GM21825 (cell line): Measurements from ENCODE around the gene LYRM2.

Experiments used
- ATAC-seq: cut with Tn5 transposase; IDR thresholded peaks from one replicate; pipeline ENCODE4 v1.9.1; 2021; ENCODE audit warnings: mild to moderate bottlenecking, moderate library complexity; ENCODE audit not compliant: unreplicated experiment

Gene LYRM2

GRCh38 chr6:89562093-89562973, 76.2 kb downstream of the LYRM2 start:
- no peak for ATAC-seq

- no peak for ATAC-seq
Observed at GRCh38 chr6:89559487-89559886, 79.1 kb downstream of the LYRM2 start.

GRCh38 chr6:89555806-89556205, 82.7 kb downstream of the LYRM2 start:
- no peak for ATAC-seq

- no peak for ATAC-seq
Observed at GRCh38 chr6:89555031-89555430, 83.5 kb downstream of the LYRM2 start.

- no peak for ATAC-seq
Observed at GRCh38 chr6:89554106-89554505, 84.4 kb downstream of the LYRM2 start.

GRCh38 chr6:89553431-89553830, 85.1 kb downstream of the LYRM2 start:
- ATAC-seq, result no peak

- no peak for ATAC-seq
Observed at GRCh38 chr6:89547281-89547680, 91.3 kb downstream of the LYRM2 start.

- no peak for ATAC-seq
Observed at GRCh38 chr6:89542866-89543265, 95.7 kb downstream of the LYRM2 start.

GRCh38 chr6:89542081-89542857, 96.3 kb downstream of the LYRM2 start:
- no peak for ATAC-seq

- no peak for ATAC-seq
Observed at GRCh38 chr6:89539779-89540178, 98.8 kb downstream of the LYRM2 start.

GRCh38 chr6:89536231-89536630, 102.3 kb downstream of the LYRM2 start:
- no peak for ATAC-seq

- no peak for ATAC-seq
Observed at GRCh38 chr6:89530982-89531381, 107.6 kb downstream of the LYRM2 start.

GRCh38 chr6:89528866-89529265, 109.7 kb downstream of the LYRM2 start:
- no peak for ATAC-seq

- ATAC-seq, result no peak
Observed at GRCh38 chr6:89527634-89528033, 110.9 kb downstream of the LYRM2 start.

- no peak for ATAC-seq
Observed at GRCh38 chr6:89526563-89526869, 112.0 kb downstream of the LYRM2 start.

- ATAC-seq, result no peak
Observed at GRCh38 chr6:89525786-89526562, 112.6 kb downstream of the LYRM2 start.

- ATAC-seq, result no peak
Observed at GRCh38 chr6:89522778-89523177, 115.8 kb downstream of the LYRM2 start.

- ATAC-seq, result no peak
Observed at GRCh38 chr6:89520736-89521135, 117.8 kb downstream of the LYRM2 start.

GRCh38 chr6:89518352-89519055, 120.0 kb downstream of the LYRM2 start:
- ATAC-seq, result no peak
